ENCODE data around the gene TCF7L2. TPM values are rescaled to one million over a fixed set of nuclear protein-coding genes. Genes with fewer than 3 reads are reported as not detected.

Gene TCF7L2
- total RNA-seq, 2 donors from 2014 or later, result 3.2 to 6.1 TPM

DNA sequence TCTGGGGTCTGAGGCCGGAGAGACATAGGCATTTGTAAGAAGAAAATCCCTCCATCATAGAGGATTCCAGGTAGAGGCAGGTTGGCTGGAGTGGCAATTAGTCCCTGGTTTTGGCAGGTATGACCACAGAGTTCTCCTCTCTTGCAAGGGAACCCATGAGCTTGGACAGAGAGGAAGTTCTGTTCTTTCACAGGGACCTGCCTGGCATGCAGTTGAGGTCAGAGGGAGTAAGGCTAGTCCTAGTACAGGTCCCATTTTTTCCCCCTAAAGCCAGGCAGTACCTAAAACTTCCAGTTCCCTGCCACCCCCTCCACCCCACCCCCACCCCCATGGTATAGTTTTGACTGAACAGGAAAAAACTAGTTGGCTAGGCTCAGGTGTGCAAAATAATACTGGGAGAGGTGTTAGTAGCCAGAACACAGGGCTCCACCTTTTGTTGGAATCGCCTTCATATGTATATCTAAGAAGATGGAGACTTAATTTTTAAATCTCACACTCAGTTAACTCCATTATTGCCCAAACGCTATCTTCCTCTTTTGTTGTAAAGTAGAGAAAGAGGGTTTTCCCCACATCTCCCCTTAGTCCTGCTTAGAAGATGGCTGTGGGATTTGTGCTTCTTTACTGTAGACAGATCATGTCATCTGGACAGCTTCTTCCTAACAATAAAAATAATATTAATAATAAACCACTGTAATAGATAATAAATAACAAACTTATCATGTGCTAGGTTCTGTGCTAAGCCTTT is 188.1 kb downstream of the TCF7L2 start:
- no peaks in the 10 kb centered on the region for H3K4me1 Mint-ChIP-seq (ENCODE audit: low read depth)
- ATAC-seq (replicated peaks in 1 of 2) (no peak), DNase-seq (no peak)
- H3K27ac Mint-ChIP-seq, result no peak overlapping the region
- H3K9me3 Mint-ChIP-seq, result no peaks in the 10 kb centered on the region
- H3K4me3 Mint-ChIP-seq, result no peak overlapping the region
- peaks cover 9% of the 10 kb centered on the region for H3K27me3 Mint-ChIP-seq (ENCODE audit: low read depth)
- no peaks in the 10 kb centered on the region for H3K36me3 Mint-ChIP-seq (ENCODE audit: insufficient read depth in 2 of 2)

DNA sequence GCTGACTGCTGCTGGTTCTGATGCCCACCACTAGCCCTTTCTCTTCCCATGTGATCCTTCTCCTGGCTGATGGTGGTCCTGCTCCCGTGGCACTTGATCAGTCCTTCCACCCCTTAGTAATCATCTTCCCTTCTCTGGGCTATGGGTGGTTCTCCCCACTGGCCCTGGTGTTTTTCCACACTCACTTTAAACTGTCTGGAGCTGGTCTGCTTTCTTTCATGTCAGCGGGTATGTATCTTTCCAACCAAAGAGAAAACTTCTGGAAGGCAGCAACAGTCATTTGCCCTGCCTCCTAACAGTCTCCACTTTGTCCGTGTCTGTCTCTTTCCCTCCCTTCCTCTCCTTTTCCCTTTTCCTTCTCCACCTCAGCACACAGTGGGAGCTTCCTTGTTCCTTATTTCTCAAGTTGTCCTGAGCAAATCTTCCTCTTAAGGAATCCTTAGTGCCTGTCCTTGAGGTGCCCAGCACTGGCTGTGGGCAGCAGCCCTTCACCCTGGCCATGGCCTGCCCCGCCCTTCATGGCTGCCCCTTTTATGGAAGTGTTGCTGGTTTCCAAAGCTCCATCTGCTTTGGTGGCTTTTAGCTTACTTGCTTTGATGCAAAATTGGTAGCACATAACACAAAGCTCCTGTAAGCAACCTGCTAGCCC is 189.0 kb downstream of the TCF7L2 start:
- Mint-ChIP-seq H3K27me3 (ENCODE audit: low read depth) (peaks cover 9% of the 10 kb centered on the region), H3K9me3 (no peaks in the 10 kb centered on the region), H3K4me1 (ENCODE audit: low read depth) (no peaks in the 10 kb centered on the region), H3K4me3 (no peak overlapping the region), H3K27ac (no peak overlapping the region), H3K36me3 (ENCODE audit: insufficient read depth in 2 of 2) (no peaks in the 10 kb centered on the region)
- DNase-seq (no peak), ATAC-seq (replicated peaks in 1 of 2) (no peak)

DNA sequence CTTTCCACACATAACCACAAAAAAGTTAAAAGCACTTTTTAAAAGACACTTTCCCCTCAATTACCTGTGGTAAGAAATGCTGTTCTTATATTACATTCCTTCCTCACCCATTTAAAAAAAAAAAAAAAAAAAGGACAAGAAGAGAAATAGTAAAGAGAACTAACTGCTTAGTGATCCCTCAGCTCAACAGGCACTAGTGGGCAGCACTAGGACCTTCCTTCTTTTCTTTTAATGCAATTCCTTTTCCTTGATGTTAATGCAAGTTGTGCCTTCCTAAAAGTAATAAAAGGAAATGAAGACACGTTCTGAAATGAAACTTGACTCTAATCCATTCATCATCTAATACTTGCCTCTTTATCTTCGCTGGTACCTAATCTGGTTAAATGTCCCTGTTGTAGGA is 189.7 kb downstream of the TCF7L2 start:
- Mint-ChIP-seq H3K4me3 (no peak overlapping the region), H3K27me3 (ENCODE audit: low read depth) (peaks cover 9% of the 10 kb centered on the region), H3K36me3 (ENCODE audit: insufficient read depth in 2 of 2) (no peaks in the 10 kb centered on the region), H3K4me1 (ENCODE audit: low read depth) (no peaks in the 10 kb centered on the region), H3K27ac (no peak overlapping the region), H3K9me3 (no peaks in the 10 kb centered on the region)
- DNase-seq (no peak), ATAC-seq (replicated peaks in 1 of 2) (no peak)

DNA sequence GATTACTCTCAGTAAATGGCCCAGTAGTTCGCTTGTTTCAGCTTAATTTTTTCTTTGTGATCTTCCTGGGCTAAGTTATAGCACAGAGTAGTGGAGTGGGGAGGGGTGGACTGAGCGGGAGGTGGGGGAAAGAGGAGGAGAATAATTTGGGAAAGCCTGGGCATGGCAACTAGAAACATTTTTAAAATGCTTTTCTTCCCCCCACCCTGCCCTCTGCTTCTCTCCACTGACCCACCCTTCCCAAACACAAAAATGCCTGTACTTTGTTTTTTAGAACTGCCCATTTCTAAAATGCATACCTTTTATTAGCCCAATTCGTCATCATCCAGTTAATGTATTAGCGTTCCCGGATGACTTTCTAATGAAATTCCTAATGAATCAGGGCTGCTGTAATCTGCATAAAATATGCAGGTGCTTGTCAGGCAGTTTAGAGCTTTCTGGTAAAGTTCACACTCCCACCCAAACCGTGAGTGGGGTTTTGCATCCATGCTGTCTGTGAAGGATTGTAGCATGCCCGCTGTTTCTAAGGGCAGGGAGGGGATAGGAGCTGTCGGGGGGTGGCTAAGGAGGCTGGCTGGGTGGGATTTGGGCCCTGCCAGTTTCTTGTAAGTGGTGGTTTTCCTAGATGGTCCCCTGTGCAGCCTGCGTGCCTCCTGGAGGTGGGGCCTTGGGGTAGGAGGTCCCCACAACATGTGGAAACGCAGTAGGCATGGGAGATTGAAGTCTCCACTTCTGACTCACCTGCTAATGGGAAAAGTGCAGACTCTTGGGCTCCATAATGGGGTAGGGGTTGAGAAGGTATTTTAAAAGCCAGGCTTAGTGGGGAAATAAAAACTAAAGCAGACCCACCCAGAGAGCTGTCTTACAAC is 190.3 kb downstream of the TCF7L2 start:
- no peak for ATAC-seq (replicated peaks in 1 of 2)
- no peak for DNase-seq
- Mint-ChIP-seq H3K9me3 (no peaks in the 10 kb centered on the region), H3K4me1 (ENCODE audit: low read depth) (no peaks in the 10 kb centered on the region), H3K36me3 (ENCODE audit: insufficient read depth in 2 of 2) (no peaks in the 10 kb centered on the region), H3K27me3 (ENCODE audit: low read depth) (peaks cover 9% of the 10 kb centered on the region), H3K4me3 (no peak overlapping the region), H3K27ac (no peak overlapping the region)

DNA sequence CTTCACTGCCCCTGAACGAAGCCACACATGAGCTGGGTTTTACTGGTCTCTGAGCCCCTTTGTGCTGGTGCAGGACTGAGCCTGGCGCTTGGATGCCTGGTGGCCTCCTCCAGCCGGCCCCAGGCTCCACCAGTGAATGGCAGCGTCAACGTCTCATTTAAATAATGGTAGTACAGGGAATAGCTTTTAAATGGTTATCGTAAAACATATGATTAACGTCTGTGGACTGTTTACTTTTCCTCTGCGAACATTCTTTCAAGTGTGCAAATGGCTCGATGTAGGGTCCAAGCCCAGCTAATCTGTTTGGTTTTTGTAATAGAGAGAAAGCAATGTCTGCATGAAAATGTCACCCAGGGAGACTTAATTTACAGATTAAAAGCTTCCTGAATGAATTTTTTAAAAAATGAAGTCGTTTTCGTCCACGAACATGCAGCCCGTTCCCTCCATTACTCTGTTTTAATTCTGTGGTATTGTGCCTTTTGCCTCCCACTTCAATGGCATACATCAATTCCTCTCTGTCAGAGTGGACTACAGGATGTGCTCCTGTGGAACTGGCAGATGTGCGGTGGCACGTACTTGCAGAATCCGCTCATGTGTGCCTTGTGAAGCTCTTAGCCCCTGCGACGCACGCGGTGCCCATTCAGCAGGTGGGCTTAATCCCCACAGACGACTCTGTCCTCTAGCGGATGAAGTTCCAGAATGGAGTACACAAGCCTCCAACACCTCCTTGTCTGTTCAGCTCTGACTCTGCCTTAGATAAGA is 192.7 kb downstream of the TCF7L2 start:
- H3K27me3 Mint-ChIP-seq (ENCODE audit: low read depth), result peaks cover under 1% of the 10 kb centered on the region
- ATAC-seq (replicated peaks in 1 of 2) (no peak), DNase-seq (no peak)
- H3K4me3 Mint-ChIP-seq, result no peak overlapping the region
- H3K36me3 Mint-ChIP-seq (ENCODE audit: insufficient read depth in 2 of 2), result no peaks in the 10 kb centered on the region
- H3K4me1 Mint-ChIP-seq (ENCODE audit: low read depth), result no peaks in the 10 kb centered on the region
- peaks cover 0 to 1% of the 10 kb centered on the region in 2 donors for H3K9me3 Mint-ChIP-seq
- H3K27ac Mint-ChIP-seq, result no peak overlapping the region

DNA sequence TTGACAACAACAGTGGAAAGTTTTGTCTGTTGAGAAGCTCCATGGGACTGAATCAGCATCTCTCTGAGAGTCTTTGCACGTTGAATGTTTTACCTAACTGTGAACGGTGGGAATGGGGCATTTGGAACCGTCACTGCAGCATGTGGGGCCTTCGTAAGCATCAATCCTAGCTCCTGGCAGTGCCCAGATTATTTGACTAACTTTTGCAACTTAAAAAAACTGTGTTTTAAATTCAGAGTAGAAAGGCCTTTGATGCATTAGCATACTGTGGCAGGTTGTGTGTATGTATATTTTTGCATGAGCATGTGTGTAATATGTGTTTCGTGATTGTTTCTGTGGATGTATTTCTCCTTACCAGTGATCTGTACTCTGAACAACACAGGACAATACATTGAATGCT is 194.5 kb downstream of the TCF7L2 start:
- no peak overlapping the region for H3K4me3 Mint-ChIP-seq
- H3K36me3 Mint-ChIP-seq (ENCODE audit: insufficient read depth in 2 of 2), result no peaks in the 10 kb centered on the region
- no peaks in the 10 kb centered on the region for H3K4me1 Mint-ChIP-seq (ENCODE audit: low read depth)
- no peaks in the 10 kb centered on the region for H3K27me3 Mint-ChIP-seq (ENCODE audit: low read depth)
- H3K27ac Mint-ChIP-seq, result no peak overlapping the region
- H3K9me3 Mint-ChIP-seq, result peaks cover 0 to 1% of the 10 kb centered on the region in 2 donors
- ATAC-seq (replicated peaks in 1 of 2) (no peak), DNase-seq (no peak)

DNA sequence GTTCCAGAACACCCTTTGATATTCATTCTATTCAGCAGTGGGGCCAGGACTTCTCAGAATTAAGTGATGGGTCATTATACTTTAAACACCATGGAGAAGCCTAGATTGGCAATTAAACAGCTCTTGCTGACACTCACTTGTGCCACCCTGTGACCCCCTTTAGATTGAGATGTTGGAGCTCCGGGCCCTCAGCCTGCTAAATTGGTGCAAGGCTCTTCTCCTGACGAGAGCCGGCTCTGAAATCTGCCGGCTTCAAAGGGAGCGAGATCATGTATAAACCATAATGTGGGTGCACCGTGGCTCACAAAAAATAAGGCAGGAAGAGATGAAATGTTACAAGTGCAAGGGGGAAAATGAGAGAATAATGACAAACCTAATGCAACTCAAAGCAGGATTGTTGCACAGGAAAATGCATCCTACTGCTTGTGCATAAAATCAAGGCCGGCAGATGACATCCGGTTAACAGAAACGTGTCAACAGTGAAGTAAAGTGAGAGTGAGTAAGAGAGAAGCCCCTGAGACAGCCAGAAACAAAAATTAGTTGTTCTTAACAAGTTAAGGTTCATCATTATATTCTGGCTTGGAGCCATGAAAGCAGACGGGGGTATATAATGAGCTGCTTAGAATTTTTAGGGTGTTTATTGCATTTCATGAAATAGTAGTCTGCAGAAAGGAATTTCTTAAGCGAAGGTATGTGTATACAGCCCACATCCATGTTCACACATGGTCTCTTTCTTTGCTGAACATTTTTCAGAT is 198.2 kb downstream of the TCF7L2 start:
- Mint-ChIP-seq H3K9me3 (peaks cover 0 to 1% of the 10 kb centered on the region in 2 donors), H3K4me3 (no peak overlapping the region), H3K27me3 (ENCODE audit: low read depth) (no peaks in the 10 kb centered on the region), H3K27ac (no peak overlapping the region), H3K4me1 (ENCODE audit: low read depth) (no peaks in the 10 kb centered on the region), H3K36me3 (ENCODE audit: insufficient read depth in 2 of 2) (no peaks in the 10 kb centered on the region)
- DNase-seq, result no peak
- ATAC-seq (replicated peaks in 1 of 2), result no peak

DNA sequence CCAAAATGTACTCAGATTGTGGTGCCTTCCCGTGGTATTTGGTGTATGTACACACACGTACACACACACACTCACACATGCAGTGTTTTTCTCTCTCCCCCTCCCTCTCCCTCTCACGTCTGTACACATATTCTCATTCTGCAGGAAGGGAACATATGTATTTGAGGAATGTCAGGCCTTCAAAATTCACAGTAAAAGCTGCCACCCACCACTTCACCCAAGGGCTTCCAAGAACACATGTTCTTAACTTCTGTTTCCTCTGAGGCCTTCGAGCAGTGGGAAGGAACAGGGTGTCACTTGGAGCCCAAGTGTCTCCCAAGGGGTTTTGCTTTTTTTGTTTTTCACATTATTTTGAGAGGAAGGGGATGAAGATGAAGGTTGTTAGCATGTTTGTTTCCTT is 198.9 kb downstream of the TCF7L2 start:
- Mint-ChIP-seq H3K27ac (no peak overlapping the region), H3K27me3 (ENCODE audit: low read depth) (no peaks in the 10 kb centered on the region), H3K9me3 (peaks cover 0 to 1% of the 10 kb centered on the region in 2 donors), H3K36me3 (ENCODE audit: insufficient read depth in 2 of 2) (no peaks in the 10 kb centered on the region), H3K4me1 (ENCODE audit: low read depth) (no peaks in the 10 kb centered on the region), H3K4me3 (no peak overlapping the region)
- no peak for DNase-seq
- no peak for ATAC-seq (replicated peaks in 1 of 2)

DNA sequence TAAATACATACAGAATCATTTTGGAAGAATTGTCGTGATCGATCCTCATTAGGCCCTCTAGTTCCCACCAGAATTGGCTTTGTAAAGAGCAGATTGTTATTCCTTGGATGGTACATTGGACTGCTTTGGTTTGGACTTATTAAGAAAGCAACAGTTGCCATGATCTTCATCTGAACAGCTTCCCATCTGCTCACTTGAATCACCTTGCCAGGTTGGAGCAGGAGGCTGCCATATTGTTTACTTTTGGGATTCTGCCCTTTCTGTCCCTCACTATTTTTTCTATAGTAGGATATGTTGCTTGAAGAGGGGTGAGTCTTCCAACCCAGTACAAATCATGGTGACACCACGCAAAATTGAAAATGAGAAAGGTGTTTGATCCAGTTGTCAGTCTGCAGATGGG is 199.6 kb downstream of the TCF7L2 start:
- Mint-ChIP-seq H3K9me3 (peaks cover 0 to 1% of the 10 kb centered on the region in 2 donors), H3K27ac (no peak overlapping the region), H3K4me3 (no peak overlapping the region), H3K27me3 (ENCODE audit: low read depth) (no peaks in the 10 kb centered on the region), H3K36me3 (ENCODE audit: insufficient read depth in 2 of 2) (no peaks in the 10 kb centered on the region), H3K4me1 (ENCODE audit: low read depth) (no peaks in the 10 kb centered on the region)
- no peak for ATAC-seq (replicated peaks in 1 of 2)
- DNase-seq, result no peak

DNA sequence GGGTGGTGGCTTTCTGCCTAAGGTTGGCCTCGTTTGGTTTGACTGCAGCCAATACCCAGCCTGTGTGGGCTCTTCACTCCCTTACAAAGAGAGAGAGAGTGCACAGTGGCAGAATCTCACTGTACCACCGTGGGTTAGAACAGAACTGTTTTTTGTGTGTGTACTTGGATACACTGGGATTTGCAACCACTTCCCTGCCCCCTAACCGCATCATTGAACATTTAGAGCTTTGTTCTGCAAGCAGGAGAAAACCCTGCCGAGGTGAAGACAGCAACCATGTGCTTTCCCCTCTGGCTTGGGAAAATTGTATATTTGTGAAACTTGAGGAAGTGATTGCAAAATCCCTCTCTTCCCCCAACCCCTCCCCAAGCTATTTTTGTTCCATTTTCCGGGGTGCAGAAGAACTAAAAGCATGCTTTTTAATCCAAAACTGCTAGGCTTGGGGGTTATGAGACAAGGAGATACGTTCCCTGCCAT is 201.2 kb downstream of the TCF7L2 start:
- no peak overlapping the region for H3K27ac Mint-ChIP-seq
- H3K4me3 Mint-ChIP-seq, result no peak overlapping the region
- H3K36me3 Mint-ChIP-seq (ENCODE audit: insufficient read depth in 2 of 2), result no peaks in the 10 kb centered on the region
- H3K4me1 Mint-ChIP-seq (ENCODE audit: low read depth), result no peaks in the 10 kb centered on the region
- no peaks in the 10 kb centered on the region for H3K9me3 Mint-ChIP-seq
- DNase-seq (no peak), ATAC-seq (replicated peaks in 1 of 2) (no peak)
- H3K27me3 Mint-ChIP-seq (ENCODE audit: low read depth), result no peaks in the 10 kb centered on the region

DNA sequence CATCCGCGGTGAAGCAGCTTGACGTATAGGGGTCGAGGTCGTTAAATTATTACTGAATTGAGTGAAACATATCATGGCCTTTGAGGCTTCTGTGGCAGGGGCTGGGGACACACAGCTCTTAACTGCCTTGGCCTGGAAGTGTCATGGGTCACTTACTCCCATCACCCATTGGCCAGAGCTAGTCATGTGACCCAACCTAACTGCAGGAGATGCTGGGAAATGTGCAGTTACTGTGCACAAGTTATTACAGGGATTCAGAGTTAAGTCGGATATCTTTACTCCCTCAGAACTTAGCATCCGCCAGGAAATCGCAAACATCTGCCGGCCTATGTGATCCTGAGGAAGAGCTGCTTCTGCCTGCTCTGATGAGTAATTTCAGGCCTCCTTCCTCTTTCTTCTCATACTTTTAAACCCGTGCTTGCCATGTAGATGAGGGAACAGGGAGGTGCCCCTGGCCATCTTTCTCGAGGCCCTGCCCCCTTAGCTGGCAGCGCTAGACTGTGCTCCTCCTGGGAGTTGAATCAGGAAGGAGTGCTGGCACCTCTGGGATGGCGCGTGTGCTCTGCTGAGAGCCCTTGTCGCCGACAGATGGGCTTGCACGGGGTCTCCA is 203.6 kb downstream of the TCF7L2 start:
- Mint-ChIP-seq H3K4me1 (ENCODE audit: low read depth) (no peaks in the 10 kb centered on the region), H3K4me3 (no peak overlapping the region), H3K27ac (no peak overlapping the region), H3K27me3 (ENCODE audit: low read depth) (no peaks in the 10 kb centered on the region), H3K9me3 (no peaks in the 10 kb centered on the region), H3K36me3 (ENCODE audit: insufficient read depth in 2 of 2) (no peaks in the 10 kb centered on the region)
- DNase-seq, result no peak
- ATAC-seq (replicated peaks in 1 of 2), result no peak

DNA sequence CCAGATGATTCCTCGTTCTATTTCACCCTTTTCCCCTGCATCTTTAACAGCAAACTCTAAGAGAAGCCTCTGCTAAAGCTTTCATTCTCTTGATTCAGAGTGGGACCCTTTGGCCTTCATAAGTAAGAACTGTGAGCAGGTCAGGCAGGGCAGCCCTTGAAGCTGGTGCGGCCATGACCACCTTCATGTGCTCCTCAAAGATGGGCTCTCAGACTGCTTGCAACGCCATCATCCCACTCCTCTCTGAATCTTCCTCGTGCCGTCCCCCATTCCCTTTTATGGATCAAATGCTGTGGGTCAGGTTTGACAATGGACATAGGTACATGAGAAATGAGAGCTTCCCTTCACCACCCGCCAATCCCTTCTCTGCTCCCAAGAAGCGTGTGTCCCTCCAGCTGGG is 207.4 kb downstream of the TCF7L2 start:
- H3K27me3 Mint-ChIP-seq (ENCODE audit: low read depth), result no peaks in the 10 kb centered on the region
- H3K9me3 Mint-ChIP-seq, result no peaks in the 10 kb centered on the region
- no peak for ATAC-seq (replicated peaks in 1 of 2)
- no peak for DNase-seq
- H3K4me1 Mint-ChIP-seq (ENCODE audit: low read depth), result no peaks in the 10 kb centered on the region
- no peak overlapping the region for H3K27ac Mint-ChIP-seq
- no peak overlapping the region for H3K4me3 Mint-ChIP-seq
- H3K36me3 Mint-ChIP-seq (ENCODE audit: insufficient read depth in 2 of 2), result no peaks in the 10 kb centered on the region
